SK-MEL-5 (cell line): Measurements from ENCODE around the gene CTNND2. TPM values are rescaled to one million over a fixed set of nuclear protein-coding genes. Genes with fewer than 3 reads are reported as not detected.
A peak's percentile ranks its signal among the peaks of the same experiment; 100 is the strongest.

Experiments used
- DNase-seq: peaks from one replicate; pipeline ENCODE4 v3.0.0-alpha.2; 2016; ENCODE audit warnings: low read depth, low spot score
- in situ Hi-C: cut with HindIII; loops from 2 replicates; pipeline ENCODE4 v1.10.0; 2016; ENCODE audit warnings: low sequenced_read_pairs, high pct_unique_total_duplicates, low pct_unique_long_range_greater_than_20kb
- total RNA-seq: library from RNA; depleted of rRNA; stranded (reverse); fragments of >200 nt; shearing (Covaris generic); gene quantifications from 2 replicates; pipeline ENCODE4 v1.2.3, GENCODE V29; 2014

Gene CTNND2
- total RNA-seq, 1 experiment from 2014 or later, result 0.85 TPM

- DNase-seq, result no peak
- in situ Hi-C loops, result no loop called here
These were observed 599.6 kb downstream of the CTNND2 start for GRCh38 chr5:11304641-11305040.

- in situ Hi-C loops, result no loop called here
- DNase-seq, result no peak
These were observed 601.6 kb downstream of the CTNND2 start for GRCh38 chr5:11302663-11303062.

GRCh38 chr5:11301171-11301570, 603.1 kb downstream of the CTNND2 start:
- DNase-seq, result no peak
- in situ Hi-C loops, result no loop called here

GRCh38 chr5:11300736-11301135, 603.5 kb downstream of the CTNND2 start:
- DNase-seq, result no peak
- in situ Hi-C loops, result no loop called here

- in situ Hi-C loops, result no loop called here
These were observed 605.4 kb downstream of the CTNND2 start for GRCh38 chr5:11298877-11299276.

GRCh38 chr5:11293523-11293922, 610.7 kb downstream of the CTNND2 start:
- in situ Hi-C loops, result no loop called here
- peak; percentile 38 for DNase-seq

More at GRCh38 chr5:11298877-11299276, 605.4 kb downstream of the CTNND2 start:
- DNase-seq, result no peak

- in situ Hi-C loops, result no loop called here
- no peak for DNase-seq
These were observed 611.4 kb downstream of the CTNND2 start for GRCh38 chr5:11292648-11293356.

- DNase-seq, result peak; percentile 16
- in situ Hi-C loops, result no loop called here
These were observed 614.5 kb downstream of the CTNND2 start for GRCh38 chr5:11289733-11290132.

- in situ Hi-C loops, result no loop called here
- DNase-seq, result no peak
These were observed 615.0 kb downstream of the CTNND2 start for GRCh38 chr5:11289208-11289607.

GRCh38 chr5:11281842-11282241, 622.4 kb downstream of the CTNND2 start:
- in situ Hi-C loops, result no loop called here
- no peak for DNase-seq

- in situ Hi-C loops, result no loop called here
- no peak for DNase-seq
These were observed 626.9 kb downstream of the CTNND2 start for GRCh38 chr5:11277323-11277722.

- in situ Hi-C loops, result no loop called here
- no peak for DNase-seq
These were observed 630.9 kb downstream of the CTNND2 start for GRCh38 chr5:11273180-11273903.

GRCh38 chr5:11269515-11269914, 634.7 kb downstream of the CTNND2 start:
- no peak for DNase-seq
- in situ Hi-C loops, result no loop called here

- in situ Hi-C loops, result no loop called here
- no peak for DNase-seq
These were observed 635.4 kb downstream of the CTNND2 start for GRCh38 chr5:11268891-11269290.

- no peak for DNase-seq
- in situ Hi-C loops, result no loop called here
These were observed 637.9 kb downstream of the CTNND2 start for GRCh38 chr5:11266331-11266730.

GRCh38 chr5:11261241-11261640, 643.0 kb downstream of the CTNND2 start:
- in situ Hi-C loops, result no loop called here
- DNase-seq, result no peak

GRCh38 chr5:11258001-11258400, 646.2 kb downstream of the CTNND2 start:
- in situ Hi-C loops, result no loop called here
- DNase-seq, result no peak

GRCh38 chr5:11252523-11252922, 651.7 kb downstream of the CTNND2 start:
- DNase-seq, result no peak
- in situ Hi-C loops, result no loop called here

- in situ Hi-C loops, result no loop called here
- no peak for DNase-seq
These were observed 652.2 kb downstream of the CTNND2 start for GRCh38 chr5:11252075-11252474.
